ENCODE data around the gene METAP1D.

DNA sequence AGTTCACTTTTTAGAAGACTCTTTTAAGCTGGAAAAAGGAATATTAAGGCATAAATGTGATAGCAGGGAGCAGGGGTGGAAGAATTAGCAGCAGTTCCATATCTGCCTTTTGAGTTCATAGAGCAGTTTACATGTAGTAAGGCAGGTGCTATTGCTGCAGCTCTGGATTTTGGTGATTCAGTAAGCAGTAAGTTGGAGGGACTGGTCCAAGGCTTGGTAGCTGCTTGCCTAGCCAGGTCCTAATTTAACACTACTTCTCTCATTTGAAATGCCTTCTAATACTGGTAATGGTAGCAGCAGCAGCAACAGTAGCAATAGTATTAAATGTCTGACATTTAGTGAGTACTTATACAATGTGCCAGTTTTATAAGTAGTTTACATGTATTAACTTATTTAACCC, 47.5 kb upstream of the METAP1D start:
- no peak for TF ChIP-seq POLR2A (IDR thresholded peaks at IDR 0.05)
- TF ChIP-seq POLR2AphosphoS5 (IDR thresholded peaks at IDR 0.05), result no peak

All from breast epithelium (tissue), 3 donors.